ENCODE measurements around the gene VASH1.

DNA sequence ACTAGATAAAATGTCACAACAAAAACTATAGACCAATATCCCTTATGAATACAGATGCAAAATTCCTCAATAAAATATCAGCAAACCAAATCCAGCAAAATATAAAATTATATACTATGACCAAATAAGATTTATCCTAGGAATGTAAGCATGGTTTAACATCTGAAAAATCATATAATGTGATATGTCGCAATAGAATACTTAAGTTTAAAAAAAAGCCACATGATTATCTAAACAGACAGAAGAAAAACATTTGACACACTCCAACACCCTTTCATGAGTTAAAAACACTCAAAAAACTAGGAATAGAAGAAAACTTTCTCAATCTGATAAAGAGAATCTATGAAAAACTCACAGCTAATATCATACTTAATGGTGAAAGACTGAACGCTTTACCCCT is 31.2 kb downstream of the VASH1 start:
- no peak for TF ChIP-seq TAF1 (IDR thresholded peaks at IDR 0.05; ENCODE audit: borderline replicate concordance, low read depth, low read length)
- TF ChIP-seq, protein P1, sequence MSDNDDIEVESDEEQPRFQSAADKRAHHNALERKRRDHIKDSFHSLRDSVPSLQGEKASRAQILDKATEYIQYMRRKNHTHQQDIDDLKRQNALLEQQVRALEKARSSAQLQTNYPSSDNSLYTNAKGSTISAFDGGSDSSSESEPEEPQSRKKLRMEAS (IDR thresholded peaks at IDR 0.05; ENCODE audit: low read depth): no peak
- TF ChIP-seq, protein P2, sequence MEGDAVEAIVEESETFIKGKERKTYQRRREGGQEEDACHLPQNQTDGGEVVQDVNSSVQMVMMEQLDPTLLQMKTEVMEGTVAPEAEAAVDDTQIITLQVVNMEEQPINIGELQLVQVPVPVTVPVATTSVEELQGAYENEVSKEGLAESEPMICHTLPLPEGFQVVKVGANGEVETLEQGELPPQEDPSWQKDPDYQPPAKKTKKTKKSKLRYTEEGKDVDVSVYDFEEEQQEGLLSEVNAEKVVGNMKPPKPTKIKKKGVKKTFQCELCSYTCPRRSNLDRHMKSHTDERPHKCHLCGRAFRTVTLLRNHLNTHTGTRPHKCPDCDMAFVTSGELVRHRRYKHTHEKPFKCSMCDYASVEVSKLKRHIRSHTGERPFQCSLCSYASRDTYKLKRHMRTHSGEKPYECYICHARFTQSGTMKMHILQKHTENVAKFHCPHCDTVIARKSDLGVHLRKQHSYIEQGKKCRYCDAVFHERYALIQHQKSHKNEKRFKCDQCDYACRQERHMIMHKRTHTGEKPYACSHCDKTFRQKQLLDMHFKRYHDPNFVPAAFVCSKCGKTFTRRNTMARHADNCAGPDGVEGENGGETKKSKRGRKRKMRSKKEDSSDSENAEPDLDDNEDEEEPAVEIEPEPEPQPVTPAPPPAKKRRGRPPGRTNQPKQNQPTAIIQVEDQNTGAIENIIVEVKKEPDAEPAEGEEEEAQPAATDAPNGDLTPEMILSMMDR (IDR thresholded peaks at IDR 0.05): no peak
- TF ChIP-seq, protein P3, sequence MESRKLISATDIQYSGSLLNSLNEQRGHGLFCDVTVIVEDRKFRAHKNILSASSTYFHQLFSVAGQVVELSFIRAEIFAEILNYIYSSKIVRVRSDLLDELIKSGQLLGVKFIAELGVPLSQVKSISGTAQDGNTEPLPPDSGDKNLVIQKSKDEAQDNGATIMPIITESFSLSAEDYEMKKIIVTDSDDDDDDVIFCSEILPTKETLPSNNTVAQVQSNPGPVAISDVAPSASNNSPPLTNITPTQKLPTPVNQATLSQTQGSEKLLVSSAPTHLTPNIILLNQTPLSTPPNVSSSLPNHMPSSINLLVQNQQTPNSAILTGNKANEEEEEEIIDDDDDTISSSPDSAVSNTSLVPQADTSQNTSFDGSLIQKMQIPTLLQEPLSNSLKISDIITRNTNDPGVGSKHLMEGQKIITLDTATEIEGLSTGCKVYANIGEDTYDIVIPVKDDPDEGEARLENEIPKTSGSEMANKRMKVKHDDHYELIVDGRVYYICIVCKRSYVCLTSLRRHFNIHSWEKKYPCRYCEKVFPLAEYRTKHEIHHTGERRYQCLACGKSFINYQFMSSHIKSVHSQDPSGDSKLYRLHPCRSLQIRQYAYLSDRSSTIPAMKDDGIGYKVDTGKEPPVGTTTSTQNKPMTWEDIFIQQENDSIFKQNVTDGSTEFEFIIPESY (IDR thresholded peaks at IDR 0.05; ENCODE audit: borderline replicate concordance, low read depth): no peak
- TF ChIP-seq, protein P4, sequence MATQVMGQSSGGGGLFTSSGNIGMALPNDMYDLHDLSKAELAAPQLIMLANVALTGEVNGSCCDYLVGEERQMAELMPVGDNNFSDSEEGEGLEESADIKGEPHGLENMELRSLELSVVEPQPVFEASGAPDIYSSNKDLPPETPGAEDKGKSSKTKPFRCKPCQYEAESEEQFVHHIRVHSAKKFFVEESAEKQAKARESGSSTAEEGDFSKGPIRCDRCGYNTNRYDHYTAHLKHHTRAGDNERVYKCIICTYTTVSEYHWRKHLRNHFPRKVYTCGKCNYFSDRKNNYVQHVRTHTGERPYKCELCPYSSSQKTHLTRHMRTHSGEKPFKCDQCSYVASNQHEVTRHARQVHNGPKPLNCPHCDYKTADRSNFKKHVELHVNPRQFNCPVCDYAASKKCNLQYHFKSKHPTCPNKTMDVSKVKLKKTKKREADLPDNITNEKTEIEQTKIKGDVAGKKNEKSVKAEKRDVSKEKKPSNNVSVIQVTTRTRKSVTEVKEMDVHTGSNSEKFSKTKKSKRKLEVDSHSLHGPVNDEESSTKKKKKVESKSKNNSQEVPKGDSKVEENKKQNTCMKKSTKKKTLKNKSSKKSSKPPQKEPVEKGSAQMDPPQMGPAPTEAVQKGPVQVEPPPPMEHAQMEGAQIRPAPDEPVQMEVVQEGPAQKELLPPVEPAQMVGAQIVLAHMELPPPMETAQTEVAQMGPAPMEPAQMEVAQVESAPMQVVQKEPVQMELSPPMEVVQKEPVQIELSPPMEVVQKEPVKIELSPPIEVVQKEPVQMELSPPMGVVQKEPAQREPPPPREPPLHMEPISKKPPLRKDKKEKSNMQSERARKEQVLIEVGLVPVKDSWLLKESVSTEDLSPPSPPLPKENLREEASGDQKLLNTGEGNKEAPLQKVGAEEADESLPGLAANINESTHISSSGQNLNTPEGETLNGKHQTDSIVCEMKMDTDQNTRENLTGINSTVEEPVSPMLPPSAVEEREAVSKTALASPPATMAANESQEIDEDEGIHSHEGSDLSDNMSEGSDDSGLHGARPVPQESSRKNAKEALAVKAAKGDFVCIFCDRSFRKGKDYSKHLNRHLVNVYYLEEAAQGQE (IDR thresholded peaks at IDR 0.05; ENCODE audit: low read depth, low read length): no peak

All from SK-N-SH (cell line).